WI38 (cell line): ENCODE measurements around the gene ABR.

Experiments used
- H3K4me3 ChIP-seq: 2 replicates; pipeline ENCODE4 v1.5.1; 2011; ENCODE audit warnings: low read depth, mild to moderate bottlenecking, control low read depth, low read length
- TF ChIP-seq, protein P1 (sequence below): IDR thresholded peaks from 2 replicates; pipeline ENCODE4 v1.5.1; 2012; ENCODE audit warnings: low read depth, mild to moderate bottlenecking, control low read depth, low read length

ABR gene

GRCh38 chr17:969811-970355 lies 209.9 kb downstream of the ABR start:
- TF ChIP-seq, protein P1, sequence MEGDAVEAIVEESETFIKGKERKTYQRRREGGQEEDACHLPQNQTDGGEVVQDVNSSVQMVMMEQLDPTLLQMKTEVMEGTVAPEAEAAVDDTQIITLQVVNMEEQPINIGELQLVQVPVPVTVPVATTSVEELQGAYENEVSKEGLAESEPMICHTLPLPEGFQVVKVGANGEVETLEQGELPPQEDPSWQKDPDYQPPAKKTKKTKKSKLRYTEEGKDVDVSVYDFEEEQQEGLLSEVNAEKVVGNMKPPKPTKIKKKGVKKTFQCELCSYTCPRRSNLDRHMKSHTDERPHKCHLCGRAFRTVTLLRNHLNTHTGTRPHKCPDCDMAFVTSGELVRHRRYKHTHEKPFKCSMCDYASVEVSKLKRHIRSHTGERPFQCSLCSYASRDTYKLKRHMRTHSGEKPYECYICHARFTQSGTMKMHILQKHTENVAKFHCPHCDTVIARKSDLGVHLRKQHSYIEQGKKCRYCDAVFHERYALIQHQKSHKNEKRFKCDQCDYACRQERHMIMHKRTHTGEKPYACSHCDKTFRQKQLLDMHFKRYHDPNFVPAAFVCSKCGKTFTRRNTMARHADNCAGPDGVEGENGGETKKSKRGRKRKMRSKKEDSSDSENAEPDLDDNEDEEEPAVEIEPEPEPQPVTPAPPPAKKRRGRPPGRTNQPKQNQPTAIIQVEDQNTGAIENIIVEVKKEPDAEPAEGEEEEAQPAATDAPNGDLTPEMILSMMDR, result no peak

DNA sequence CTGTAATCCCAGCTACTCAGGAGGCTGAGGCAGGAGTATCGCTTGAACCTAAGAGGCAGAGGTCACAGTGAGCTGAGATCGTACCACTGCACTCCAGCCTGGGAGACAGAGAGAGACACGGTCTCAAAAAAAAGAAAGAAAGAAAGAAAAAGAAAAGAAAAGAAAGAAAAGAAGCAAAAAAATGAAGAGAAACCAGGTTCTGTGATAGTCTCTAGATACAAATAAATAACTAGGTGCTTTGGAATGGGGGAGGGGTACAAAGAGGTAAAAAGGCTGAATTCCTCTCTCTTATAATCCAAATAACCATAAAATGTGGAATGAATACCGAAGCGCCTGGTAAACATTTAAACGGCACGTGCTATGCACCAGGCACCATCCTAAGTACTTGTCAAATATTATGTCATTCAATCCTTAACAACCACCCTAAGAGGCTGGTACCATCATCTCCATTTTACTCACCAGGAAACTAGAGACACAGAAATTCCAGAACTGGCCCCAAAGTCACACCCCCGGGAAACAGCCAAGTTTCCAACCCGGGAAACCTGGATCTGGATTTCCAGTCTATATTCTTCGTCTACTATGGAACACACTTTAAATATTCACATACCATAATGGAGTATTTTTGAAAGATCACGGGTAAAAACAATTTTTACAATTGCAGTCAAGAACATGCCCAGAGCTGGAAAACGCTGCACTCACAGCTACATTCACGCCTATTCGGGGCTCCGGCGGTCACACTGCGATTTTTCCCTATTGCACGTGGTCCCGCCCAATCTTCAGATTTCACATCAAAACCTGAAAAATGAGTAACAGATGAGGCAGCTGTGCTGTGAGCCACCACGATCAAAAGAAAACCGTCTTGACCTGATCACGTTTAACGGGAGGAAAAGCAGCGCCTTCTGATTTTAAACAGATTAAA lies 210.7 kb downstream of the ABR start:
- H3K4me3 ChIP-seq, result no peak overlapping the region; the same call in 1 of the 2 replicates
- TF ChIP-seq, protein P1, result no peak

More at GRCh38 chr17:969811-970355, 209.9 kb downstream of the ABR start:
- H3K4me3 ChIP-seq, result peak overlapping the region; percentile 37

DNA sequence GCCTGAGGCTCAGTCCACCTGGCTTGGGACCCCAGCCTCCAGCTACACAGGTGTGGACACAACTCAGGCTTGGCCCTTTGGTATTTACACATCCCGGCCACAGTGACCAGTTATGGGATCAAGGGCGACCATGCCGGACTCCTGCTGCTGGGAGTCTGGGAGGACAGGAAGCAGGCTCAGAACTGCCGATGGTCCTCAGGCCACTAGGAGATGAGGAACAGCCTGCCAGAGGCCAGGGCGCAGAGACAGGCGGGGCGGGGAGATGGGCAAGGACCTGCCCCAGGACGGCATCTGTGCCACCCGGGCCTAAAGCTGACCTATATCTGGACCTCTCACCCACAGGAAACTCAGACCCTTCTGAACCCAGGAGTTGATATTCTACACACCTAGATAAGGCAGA lies 212.7 kb downstream of the ABR start:
- TF ChIP-seq, protein P1, result no peak
- H3K4me3 ChIP-seq, result no peak overlapping the region

DNA sequence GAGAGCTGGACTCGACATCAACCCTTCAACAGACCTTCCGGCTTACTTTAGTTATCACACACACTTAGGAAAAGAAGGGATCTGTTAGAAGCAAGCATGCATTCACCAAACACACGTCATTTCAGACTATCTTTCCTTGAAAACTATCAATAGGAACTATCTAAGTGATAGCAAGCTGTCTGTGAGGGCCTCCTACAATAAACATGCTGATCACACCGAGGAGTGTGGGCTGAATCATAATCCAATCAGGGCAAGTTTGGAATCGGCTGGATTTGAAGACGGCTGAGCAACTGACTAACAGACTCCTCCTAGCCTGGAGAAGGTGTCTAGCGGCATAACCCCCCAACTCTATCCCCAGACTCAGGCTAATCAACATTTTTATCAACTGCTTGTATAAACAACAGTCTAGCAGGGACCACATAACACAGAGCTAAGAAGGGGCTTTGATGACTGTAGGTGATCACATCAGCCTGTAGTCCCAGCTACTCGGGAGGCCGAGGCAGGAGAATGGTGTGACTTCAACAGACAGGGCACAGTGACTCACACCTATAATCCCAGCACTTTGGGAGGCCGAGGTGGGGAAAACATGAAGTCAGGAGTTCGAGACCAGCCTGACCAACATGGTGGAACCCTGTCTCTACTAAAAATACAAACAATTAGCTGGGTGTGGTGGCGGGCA lies 214.3 kb downstream of the ABR start:
- H3K4me3 ChIP-seq, result no peak overlapping the region
- TF ChIP-seq, protein P1, result no peak

GRCh38 chr17:964876-965275 lies 214.9 kb downstream of the ABR start:
- TF ChIP-seq, protein P1, result no peak
- no peak overlapping the region for H3K4me3 ChIP-seq

DNA sequence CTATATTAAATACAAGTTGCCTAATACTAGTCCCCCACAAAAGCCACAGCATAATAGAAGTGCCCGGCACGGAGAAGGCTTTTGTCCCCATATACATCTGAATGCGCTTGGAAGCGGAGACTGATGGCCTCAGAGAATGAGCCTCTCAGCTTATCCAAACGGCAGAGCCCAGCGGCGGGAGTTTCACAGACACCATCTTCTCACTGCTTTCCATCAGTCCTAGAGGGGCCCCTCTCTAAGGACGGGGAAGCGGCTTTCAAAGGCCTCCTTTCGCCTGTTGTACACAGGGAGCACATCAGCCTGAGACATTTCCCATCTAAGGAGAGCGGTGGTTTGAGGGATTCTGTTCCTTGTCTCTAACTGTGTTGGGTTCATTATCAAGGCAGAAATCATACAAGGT lies 217.1 kb downstream of the ABR start:
- TF ChIP-seq, protein P1, result no peak
- no peak overlapping the region for H3K4me3 ChIP-seq
